HepG2 (cell line): ENCODE data around the gene PGAP1. TPM values are rescaled to one million over a fixed set of nuclear protein-coding genes. Genes with fewer than 3 reads are reported as not detected.
A peak's percentile ranks its signal among the peaks of the same experiment; 100 is the strongest.

Experiments
- ATAC-seq: fragments of 200-7000 bp; cut with Tn5 transposase; 3 replicates; pipeline ENCODE4 v1.9.1; 2020; ENCODE audit warnings: mild to moderate bottlenecking, moderate library complexity
- BruUV-seq: library from RNA; stranded (reverse); fragments of 400-500 nt; replicated peaks from 2 replicates; lab custom pipeline; 2021; lab: Mats Ljungman, UMichigan
- CTCF ChIA-PET: fragments of 300-600 bp; formaldehyde crosslinking; extraction: SDS; loops from one replicate; lab custom pipeline; 2021; ENCODE audit warnings: low total read pairs, inconsistent platforms, low intra/inter-chr PET ratio; lab: Yijun Ruan, JAX
- POLR2A ChIA-PET: fragments of 350-600 bp; sonication (Branson Sonifier 250); formaldehyde crosslinking; loops from one replicate; lab custom pipeline; 2020; ENCODE audit warnings: antibody characterized with exemption, inconsistent platforms; lab: Yijun Ruan, JAX
- DNase-seq: peaks from one replicate; pipeline ENCODE4 v3.0.0-alpha.2; 2015; ENCODE audit warnings: low spot score
- FAIRE-seq: peaks from 3 replicates; lab custom pipeline; 2011; peaks lifted over from hg19 to GRCh38; lab: Jason Lieb, UNC
- H2AFZ ChIP-seq: one replicate; pipeline ENCODE4 v1.6.1; 2011; ENCODE audit warnings: low read length, inconsistent platforms
- H3K27ac ChIP-seq: fragments of 300-600 bp; 3 replicates; pipeline ENCODE4 v1.8.0; 2011; ENCODE audit warnings: mixed run types, mild to moderate bottlenecking, mixed read lengths, low read length, inconsistent platforms; ENCODE audit not compliant: insufficient read depth; ENCODE audit errors: extremely low read length
- H3K27me3 ChIP-seq, 2 experiments: fragments of 200-600 bp in 1 of 2; 2 replicates in 1 of 2; 3 replicates in 1 of 2; pipeline versions ENCODE4 v1.6.0 to v1.8.0; 2011; ENCODE audit warnings: low read length in 2 of 2, mild to moderate bottlenecking in 2 of 2, moderate library complexity in 2 of 2, inconsistent platforms in 1 of 2; ENCODE audit not compliant: insufficient read depth in 2 of 2, control insufficient read depth in 1 of 2
- H3K36me3 ChIP-seq, 2 experiments: fragments of 200-600 bp in 1 of 2; replicated peaks in 1 of 2; 2 replicates in 1 of 2; 3 replicates in 1 of 2; pipeline versions ENCODE4 v1.5.1 to v1.8.0; 2011; ENCODE audit warnings: low read length in 2 of 2, inconsistent platforms in 1 of 2; ENCODE audit not compliant: insufficient read depth in 2 of 2, control insufficient read depth in 1 of 2
- H3K4me1 ChIP-seq: 2 replicates; pipeline ENCODE4 v1.5.1; 2012; ENCODE audit warnings: low read length, inconsistent platforms; ENCODE audit not compliant: insufficient read depth
- H3K4me2 ChIP-seq: 2 replicates; pipeline ENCODE4 v1.6.0; 2011; ENCODE audit warnings: low read depth, low read length, inconsistent platforms
- H3K4me3 ChIP-seq, 3 experiments: fragments of 200-600 bp in 1 of 3; sonication (generic), shearing (Covaris generic) in 1 of 3; replicated peaks in 1 of 3; 2 replicates each; pipeline ENCODE4 v1.5.1; 2011 to 2016; ENCODE audit warnings: low read length in 3 of 3, inconsistent platforms in 2 of 3, low read depth in 2 of 3, mild to moderate bottlenecking in 2 of 3, control low read depth in 1 of 3, mixed read lengths in 1 of 3; ENCODE audit not compliant: insufficient read depth in 1 of 3
- H3K79me2 ChIP-seq: one replicate; pipeline ENCODE4 v1.6.1; 2011; ENCODE audit warnings: low read length, inconsistent platforms; ENCODE audit not compliant: insufficient read depth
- H3K9ac ChIP-seq: 2 replicates; pipeline ENCODE4 v1.6.0; 2011; ENCODE audit warnings: mild to moderate bottlenecking, low read depth, low read length, inconsistent platforms; ENCODE audit not compliant: insufficient read depth
- H3K9me3 ChIP-seq: 2 replicates; pipeline ENCODE4 v1.5.1; 2012; ENCODE audit warnings: mild to moderate bottlenecking, low read length
- H4K20me1 ChIP-seq: 2 replicates; pipeline ENCODE4 v1.6.0; 2011; ENCODE audit warnings: inconsistent platforms, mild to moderate bottlenecking, low read length, moderate library complexity; ENCODE audit not compliant: insufficient read depth
- E2F5 ChIP-seq: sonication (generic); formaldehyde crosslinking; conservative IDR thresholded peaks from 2 replicates; pipeline ENCODE4 v1.4.0; 2020; ENCODE audit warnings: missing genetic modification reagents
- SOX13 ChIP-seq, 3 experiments: fragments of 450-650 bp in 1 of 3; sonication (generic) in 1 of 3; formaldehyde crosslinking in 1 of 3; IDR thresholded peaks in 2 of 3; conservative IDR thresholded peaks in 1 of 3; 2 replicates each; pipeline versions ENCODE4 v1.5.0 to v1.6.1; 2016 to 2020; ENCODE audit warnings: antibody characterized with exemption in 1 of 3, mild to moderate bottlenecking in 1 of 3, missing compliant biosample characterization in 1 of 3, missing genetic modification reagents in 1 of 3, moderate library complexity in 1 of 3
- SUZ12 ChIP-seq: fragments of 150-350 bp; IDR thresholded peaks from 2 replicates; pipeline ENCODE4 v1.6.1; 2014; ENCODE audit warnings: low read depth, low read length
- ZNF296 ChIP-seq: sonication (generic); formaldehyde crosslinking; conservative IDR thresholded peaks from 2 replicates; pipeline ENCODE4 v1.5.0; 2020; ENCODE audit warnings: mild to moderate bottlenecking, missing genetic modification reagents
- ZSCAN21 ChIP-seq: sonication (generic); formaldehyde crosslinking; IDR thresholded peaks from 2 replicates; pipeline ENCODE4 v1.8.0; 2022; ENCODE audit warnings: mild to moderate bottlenecking, missing genetic modification reagents, moderate library complexity, borderline replicate concordance
- WGBS: methylation state at CpG from one replicate; pipeline ENCODE4 v1.1.6; 2017; ENCODE audit warnings: low lambda C conversion rate; 5-methylcytosine and 5-hydroxymethylcytosine counted together
- in situ Hi-C: cut with HindIII; loops from 2 replicates; pipeline ENCODE4 v1.10.0; 2017; ENCODE audit warnings: low pct_unique_long_range_greater_than_20kb; ENCODE audit not compliant: extremely low pct_ligation_motif_present
- intact Hi-C: fragments of 100-400 bp; cut with micrococcal nuclease; formaldehyde crosslinking; loops from one replicate; pipeline ENCODE4 v1.10.0; 2022; ENCODE audit not compliant: unreplicated experiment
- polyA plus RNA-seq, 8 experiments: library from polyadenylated mRNA; depleted of rRNA in 3 of 8; stranded (reverse) in 7 of 8; unstranded in 1 of 8; fragments of >200 nt; fragmentation: Illumina TruSeq in 4 of 8; extraction: Trizol in 4 of 8; gene quantifications; 2 replicates each; pipeline versions ENCODE4 v1.2.1 to v1.2.3, GENCODE V29; 2011 to 2016; ENCODE audit warnings: low read depth in 4 of 8, missing spikeins in 1 of 8, mixed read lengths in 1 of 8; ENCODE audit not compliant: insufficient read depth in 1 of 8
- total RNA-seq, 5 experiments: library from RNA; depleted of rRNA; stranded (reverse); fragments of >200 nt; fragmentation: Illumina TruSeq; extraction: Trizol; gene quantifications; 2 replicates each; pipeline ENCODE4 v1.2.3, GENCODE V29; 2016; ENCODE audit warnings: low read depth in 1 of 5

Gene PGAP1
- total and polyA plus RNA-seq, 2 of the 13 experiments (the other 11 are each of a cell fraction or from before 2014, with no cell fraction given), result 4.1 to 6.4 TPM

- no peak for TF ChIP-seq ZNF296 (CRISPR knock-in tag)
- no peak for TF ChIP-seq E2F5 (CRISPR knock-in tag)
Measured at GRCh38 chr2:196802401-196802800, 124.1 kb downstream of the PGAP1 start (continued).

GRCh38 chr2:196801674-196802261 is 124.7 kb downstream of the PGAP1 start:
- no peaks in the 10 kb centered on the region for H3K9me3 ChIP-seq
- H3K4me2 ChIP-seq, result no peak overlapping the region
- POLR2A ChIA-PET, result no interaction called here
- no peak for TF ChIP-seq SUZ12
- no peak for TF ChIP-seq SOX13 (IDR thresholded peaks at IDR 0.05)
- peak in 1 of 2 experiments; percentile 44; a peak in 1 of 4 replicates for TF ChIP-seq SOX13 (CRISPR knock-in tag; conservative IDR thresholded peaks at IDR 0.05 in 1 of 2, IDR thresholded peaks at IDR 0.05 in 1 of 2)
- no peak for TF ChIP-seq ZSCAN21
- peaks cover 32% of the 10 kb centered on the region for H3K4me1 ChIP-seq
- FAIRE-seq (no peak), DNase-seq (no peak), ATAC-seq (no peak)
- H3K27ac ChIP-seq, result no peak overlapping the region
- CTCF ChIA-PET, result no interaction called here
- peaks cover 10% of the 10 kb centered on the region for H3K79me2 ChIP-seq
- intact Hi-C loops, result no loop called here
- peaks cover 0 to 4% of the 10 kb centered on the region in 2 experiments; a peak in 1 of 5 replicates for H3K27me3 ChIP-seq
- no peak overlapping the region for H3K9ac ChIP-seq
- in situ Hi-C loops, result no loop called here
- no peaks in the 10 kb centered on the region for H4K20me1 ChIP-seq
- H2AFZ ChIP-seq, result no peak overlapping the region
- no TSS peak for BruUV-seq
- 1% methylated on average over 2 of the region's 2 CpGs for WGBS
- H3K4me3 ChIP-seq, result no peak overlapping the region
- H3K36me3 ChIP-seq, result peaks cover 0 to 5% of the 10 kb centered on the region in 2 experiments; a peak in 3 of 5 replicates
